ENCODE data around the gene LATS2. TPM values are rescaled to one million over a fixed set of nuclear protein-coding genes. Genes with fewer than 3 reads are reported as not detected.
"Not testable (repeated sequence)": the region's sequence is repeated elsewhere in the genome, so short reads cannot be mapped to it uniquely, and the experiment has no call there.

The LATS2 gene
- total RNA-seq, 1 donor from 2014 or later = 15.4 TPM

DNA sequence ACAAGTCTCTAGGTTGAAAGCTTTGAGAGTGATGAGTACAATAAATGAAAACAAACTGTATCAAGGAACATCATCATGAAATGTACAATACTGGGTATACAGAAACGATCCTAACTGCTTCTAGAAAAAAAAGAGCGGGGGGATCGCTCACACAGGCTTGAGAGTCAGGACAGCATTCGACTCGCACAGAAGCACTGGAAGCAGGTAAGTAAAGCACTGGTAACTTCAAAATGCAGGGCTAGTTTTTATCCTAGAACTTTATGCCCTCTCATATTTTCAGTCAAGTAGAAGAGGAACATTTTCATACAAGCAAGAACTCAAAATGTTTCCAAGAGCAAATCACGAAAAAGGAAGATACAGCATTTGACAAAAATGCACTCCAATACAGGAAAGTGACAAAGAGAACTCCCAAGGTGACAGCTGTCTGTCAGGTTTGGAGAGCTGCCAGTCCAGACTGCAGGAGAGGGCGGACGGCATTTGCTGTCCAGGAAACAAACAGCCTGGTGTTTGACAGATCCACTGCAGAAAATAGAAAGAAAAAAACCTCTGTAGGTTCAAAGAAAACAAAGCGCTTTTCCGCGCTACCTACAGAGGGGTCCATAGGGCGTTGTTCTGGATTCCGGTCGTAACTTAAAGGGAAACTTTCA is 100.6 kb downstream of the LATS2 start:
- DNase-seq = no peak

DNA sequence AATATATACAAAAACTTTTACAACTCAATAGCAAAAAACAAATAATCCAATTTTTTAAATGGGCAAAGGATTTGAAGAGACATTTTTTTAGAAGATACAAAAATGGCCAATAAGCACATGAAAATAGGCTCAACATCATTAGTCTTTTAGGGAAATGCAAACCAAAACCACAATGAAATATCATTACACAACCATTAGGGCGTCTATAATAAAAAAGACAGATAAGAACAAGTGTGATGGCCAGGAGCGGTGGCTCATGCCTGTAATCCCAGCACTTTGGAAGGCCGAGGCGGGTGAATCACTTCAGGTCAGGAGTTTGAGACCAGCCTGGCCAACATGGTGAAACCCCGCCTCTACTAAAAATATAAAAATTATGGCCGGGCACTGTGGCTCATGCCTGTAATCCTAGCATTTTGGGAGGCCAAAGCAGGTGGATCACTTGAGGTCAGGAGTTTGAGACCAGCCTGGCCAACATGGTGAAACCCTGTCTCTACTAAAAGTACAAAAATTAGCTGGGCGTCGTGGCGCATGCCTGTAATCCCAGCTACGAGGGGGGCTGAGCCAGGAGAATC is 104.3 kb downstream of the LATS2 start:
- not testable (repeated sequence) for DNase-seq

DNA sequence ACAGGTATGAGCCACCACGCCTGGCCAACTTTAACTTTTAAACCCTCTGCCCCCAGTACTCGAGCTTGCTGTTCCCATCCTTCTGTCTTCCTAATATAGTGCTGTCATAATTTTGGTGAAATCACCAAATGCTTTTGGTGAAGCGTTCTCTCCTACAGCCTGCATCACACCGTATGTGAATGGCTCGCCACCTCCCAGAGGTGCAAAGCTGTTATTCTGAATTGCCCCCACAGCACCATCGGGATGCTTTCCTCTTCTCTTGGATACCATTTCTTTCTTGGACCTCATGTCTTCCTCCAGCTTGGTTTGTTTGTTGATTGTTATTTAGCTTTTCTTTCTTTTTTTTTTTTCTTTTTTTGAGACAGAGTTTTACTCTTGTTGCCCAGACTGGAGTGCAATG is 105.9 kb downstream of the LATS2 start:
- no peak for DNase-seq

DNA sequence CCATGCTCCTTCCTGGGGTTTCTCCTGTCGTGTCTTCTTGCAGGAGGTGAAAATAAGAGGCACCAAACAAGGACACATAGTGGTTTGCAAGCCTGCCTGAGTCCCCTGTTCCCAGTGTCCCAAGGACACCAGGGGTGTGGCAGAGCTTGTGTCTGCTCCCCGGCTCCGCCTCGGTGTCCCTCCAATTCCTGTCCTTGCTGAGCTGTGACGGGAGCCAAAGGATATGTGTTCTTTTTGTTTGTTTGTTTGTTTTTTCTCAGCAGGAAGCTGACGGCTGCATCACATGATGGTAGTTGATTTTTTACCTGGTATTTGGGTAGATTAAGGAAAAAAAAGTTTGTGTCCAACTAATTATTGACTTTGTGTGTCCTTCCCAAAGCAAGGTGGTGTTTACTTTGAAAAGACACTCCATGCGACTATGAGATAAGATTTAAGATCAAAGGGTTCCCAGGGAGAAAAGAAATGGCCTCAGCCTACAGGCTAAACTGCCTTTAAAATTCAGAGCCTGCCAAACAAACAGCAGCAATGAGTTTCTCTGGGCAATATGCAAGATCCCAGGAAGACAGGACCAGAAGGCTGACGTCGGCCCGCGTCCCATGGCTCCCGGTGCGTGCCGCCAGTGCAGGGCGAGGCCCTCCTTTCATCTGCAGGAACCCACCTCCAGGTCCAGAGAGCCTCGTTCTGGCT is 108.0 kb downstream of the LATS2 start:
- no peak for DNase-seq

DNA sequence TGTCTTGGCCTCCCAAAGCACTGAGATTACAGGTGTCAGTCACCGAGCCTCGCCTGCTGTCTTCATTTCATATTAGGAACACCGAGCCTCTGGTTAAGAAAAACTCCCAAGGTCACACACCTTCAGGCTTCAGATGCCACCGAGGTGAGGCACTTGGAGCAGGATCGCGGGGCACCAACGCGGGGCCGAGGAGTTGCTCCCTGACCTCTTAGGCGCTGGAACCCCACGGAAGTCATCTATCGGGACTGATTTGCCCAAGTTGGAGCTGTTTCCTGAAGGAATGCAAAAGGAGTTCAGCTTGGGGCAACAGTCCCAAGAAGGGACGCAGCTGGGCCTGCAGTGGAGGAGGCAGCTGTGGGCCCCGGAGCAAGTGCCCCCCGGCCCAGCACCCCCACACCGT is 108.5 kb downstream of the LATS2 start:
- DNase-seq = no peak

DNA sequence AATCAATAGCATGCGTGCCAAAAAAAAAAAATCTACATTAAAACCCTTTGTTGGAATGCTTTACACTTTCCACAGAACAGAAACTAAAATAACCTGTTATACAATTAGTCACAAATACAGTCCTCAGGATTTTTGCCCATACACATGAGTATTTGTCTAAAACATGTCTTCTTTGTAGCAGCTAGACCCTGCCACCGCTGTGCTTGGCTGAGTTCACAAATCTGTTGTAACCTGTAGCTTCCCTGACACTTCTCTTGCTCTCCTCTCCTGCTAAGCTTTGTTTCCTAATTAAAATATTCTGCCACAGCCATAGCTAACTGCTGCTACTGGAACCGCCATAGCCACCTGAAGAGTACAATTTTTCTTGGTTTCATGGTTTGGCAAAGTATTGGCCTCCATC is 113.4 kb downstream of the LATS2 start:
- not testable (repeated sequence) for DNase-seq

DNA sequence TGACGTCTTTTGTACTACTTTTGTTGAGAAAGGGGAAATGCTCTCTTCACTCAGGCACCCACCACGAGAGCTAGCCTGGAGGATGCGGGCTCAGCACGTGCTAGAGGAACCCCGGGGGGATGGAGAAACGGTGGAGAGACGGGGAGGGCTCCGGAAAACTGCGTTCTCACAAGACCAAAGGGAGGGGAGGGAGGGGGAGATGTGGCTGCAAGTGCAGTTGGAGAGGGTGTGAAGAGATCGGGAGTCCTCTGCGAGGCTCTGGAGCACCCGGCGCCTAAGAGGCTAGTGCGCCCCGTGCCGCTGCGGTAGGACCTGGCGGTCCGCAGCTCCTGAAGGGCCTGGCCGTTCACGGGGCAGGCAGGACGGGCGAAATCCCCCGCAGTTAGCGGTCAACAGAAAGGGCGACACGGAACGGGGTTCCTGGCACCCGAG is 115.4 kb downstream of the LATS2 start:
- DNase-seq = no peak

DNA sequence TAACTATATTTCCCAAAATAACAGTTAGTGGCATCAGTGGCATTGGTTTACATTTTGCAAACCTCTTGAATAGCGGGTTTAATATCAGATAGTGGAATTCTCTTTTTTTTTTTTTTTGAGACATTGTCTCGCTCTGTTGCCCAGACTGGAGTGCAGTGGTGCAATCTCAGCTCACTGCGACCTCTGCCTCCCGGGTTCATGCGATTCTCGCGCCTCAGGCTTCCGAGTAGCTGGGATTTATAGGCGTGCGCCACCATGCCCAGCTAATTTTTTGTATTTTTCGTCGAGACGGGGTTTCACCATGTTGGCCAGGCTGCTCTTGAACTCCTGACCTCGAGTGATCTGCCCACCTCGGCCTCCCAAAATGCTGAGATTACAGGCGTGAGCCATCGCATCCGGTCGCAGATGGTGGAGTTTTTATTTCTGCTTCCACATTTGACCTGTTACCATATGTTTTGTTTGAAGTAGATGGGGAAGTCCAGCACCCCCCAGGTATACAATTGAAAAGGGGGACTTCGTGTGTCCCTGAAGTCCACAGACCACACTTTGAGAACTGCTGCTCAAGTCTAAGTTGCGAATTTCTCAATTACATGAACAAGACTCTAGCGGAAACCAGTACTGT is 118.3 kb downstream of the LATS2 start:
- DNase-seq = no peak

DNA sequence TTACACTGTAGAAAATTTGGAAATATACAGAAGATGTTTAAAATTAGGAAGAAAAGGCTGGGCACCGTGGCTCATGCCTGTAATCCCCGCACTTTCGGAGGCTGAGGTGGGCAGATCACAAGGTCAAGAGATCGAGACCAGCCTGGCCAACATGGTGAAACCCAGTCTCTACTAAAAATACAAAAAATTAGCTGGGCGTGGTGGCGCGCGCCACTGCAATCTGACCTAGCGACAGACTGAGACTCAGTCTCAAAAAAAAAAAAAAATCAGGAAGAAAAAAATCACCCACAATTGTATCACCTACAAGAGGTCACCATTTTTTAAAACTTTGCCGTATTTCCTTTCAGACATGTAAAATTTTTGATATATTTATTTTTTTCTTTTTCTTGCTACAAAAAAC is 120.9 kb downstream of the LATS2 start:
- not testable (repeated sequence) for DNase-seq

DNA sequence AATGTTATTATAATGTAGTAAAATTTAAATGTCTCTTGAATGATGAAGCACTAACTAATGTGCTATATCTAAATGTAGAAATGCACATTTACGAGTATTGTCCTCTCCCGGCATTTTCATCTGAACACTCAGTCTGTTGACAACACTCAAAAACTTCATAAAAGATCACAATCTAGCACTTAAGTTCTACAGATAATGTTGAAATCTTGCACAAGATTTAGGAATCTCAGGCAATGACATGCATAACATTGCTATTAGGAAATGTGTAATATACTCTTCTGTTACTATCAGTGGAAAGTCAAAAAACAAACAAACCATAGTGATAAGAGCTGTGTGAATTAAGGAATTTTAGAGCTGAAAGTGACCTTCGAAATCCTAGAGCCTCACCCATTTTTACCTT is 121.3 kb downstream of the LATS2 start:
- DNase-seq = no peak

DNA sequence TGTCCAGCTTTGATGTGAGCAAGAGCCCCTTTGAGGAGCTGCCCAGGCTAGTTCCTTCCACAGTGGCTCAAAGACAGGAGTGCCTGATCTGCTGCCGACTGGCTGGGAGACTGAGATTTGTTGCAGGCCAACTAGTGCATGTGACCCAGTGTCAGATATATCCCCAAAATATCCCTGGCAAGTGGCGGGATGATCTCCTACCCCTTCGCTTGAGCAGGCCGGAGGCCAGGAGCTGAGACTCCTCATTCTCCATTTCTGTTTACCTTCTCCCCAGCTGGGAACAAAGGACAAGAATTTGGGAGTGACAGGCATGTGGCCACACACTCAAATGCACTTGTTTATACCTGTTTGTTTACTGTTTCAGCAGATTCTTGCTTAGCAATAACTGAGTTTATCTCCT is 121.7 kb downstream of the LATS2 start:
- DNase-seq = no peak

DNA sequence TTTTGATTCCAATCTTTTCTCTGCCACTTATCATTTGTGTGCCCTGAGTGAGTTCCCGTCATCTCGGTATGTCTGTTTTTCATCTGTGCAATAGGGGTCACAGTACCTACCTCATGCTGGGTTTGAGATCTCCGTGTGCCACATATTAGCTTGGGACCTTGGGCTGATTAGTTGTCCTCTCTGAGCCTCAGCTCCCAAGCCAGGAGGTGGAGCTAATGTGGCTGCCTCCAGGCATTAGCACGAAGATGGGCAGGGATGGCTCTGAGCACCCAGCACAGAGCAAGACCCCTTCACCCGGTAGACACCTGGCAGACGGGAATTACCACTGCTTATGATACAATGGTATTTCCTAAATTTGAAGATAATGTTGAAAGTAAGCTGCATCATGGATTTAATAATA is 123.1 kb downstream of the LATS2 start:
- DNase-seq = no peak

DNA sequence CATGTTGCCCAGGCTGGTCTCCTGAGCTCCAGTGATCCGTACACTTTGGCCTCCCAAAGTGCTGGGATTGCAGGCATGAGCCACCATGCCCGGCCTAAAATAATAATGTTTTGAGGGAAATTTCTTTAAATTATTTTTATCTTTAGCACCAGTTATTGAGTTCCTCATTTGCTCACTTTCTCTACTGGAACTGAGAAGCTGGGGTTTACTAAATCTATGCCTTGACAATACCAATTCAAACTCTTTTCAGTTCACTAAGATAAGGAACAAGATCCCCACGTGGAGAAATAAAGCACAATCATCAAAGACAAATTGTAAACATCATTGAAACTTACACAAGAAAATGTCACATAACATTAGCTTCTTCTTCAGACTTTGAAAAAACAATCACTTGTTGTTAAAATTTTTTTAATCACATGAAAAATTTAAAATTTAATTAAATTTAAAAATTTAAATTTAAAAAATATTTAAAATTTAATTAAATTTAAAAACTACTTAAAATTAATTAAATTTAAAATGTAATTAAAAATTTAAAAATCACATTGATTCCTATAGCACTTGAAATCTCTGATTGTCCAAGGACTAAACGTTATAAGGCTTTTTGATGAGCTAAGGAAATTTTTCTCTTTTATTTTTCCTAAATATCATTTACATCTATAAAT is 133.7 kb downstream of the LATS2 start:
- DNase-seq = no peak

DNA sequence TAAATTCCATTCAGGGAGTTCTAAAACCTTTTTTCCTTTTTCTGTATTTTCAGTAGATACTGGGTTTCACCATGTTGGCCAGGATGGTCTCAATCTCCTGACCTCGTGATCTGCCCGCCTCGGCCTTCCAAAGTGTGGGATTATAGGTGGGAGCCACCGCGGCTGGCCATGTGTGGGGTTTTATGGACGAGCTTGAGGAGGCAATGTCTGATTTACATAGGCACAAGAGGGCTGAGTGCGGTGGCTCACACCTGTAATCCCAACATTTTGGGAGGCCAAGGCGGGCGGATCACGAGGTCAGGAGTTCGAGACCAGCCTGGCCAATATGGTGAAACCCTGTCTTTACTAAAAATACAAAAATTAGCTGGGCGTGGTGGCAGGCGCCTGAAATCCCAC is 136.0 kb downstream of the LATS2 start:
- DNase-seq = not testable (repeated sequence)

DNA sequence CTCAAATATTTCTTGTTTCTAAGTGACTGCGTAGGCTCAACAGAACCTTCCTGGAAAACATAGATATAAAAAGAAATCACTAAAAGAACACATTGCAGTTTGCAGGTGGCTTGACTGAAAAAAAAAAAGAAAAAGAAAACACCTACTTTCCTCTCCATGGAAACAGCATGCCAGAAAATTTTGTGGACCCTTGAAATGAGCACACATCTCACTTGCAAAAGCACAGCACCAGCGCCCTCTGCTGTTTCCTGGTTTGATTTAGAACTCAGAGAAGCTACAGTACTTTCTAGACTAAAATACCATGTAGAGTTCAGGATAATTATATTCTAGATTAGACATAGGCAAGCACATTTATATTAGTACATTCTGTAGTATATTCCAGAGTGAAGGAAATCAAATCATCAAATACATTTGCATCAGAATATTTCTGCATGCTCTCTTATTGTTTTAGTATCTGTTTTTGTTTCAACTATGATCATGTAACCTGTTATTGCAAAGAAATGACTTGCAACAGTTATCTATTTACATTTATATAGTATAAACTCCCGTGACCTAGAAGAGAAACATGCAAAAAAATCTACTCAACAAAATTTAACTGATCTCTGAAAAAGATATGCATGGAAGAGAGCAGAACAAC is 136.5 kb downstream of the LATS2 start:
- DNase-seq = peak; percentile 35

DNA sequence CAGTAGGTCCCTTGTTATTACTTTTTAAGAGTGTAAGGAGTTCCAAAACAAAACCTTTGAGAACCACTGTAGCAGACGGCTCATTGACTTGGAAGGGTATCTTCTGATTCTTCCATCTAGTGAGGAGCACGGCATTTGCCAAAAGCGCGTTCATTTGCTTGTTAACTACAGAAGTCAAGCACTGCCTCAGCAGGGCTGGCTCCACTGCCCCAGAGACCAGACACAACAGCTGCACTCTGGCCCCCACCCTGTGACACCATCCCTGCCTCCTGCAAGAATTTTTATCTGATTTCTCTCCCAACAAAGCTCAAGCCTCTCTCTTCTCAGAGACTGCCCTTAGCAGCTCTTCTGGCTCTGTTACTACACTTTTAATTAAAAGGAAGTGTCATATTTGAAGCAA is 138.1 kb downstream of the LATS2 start:
- DNase-seq = no peak

Small RNA genes lying within 50 kb of the gene (small RNA-seq; reads per million reads assigned to genes)
- not detected for gene PPIAP27 (ENCODE audit: low replicate concordance)
- gene RNU4-9P (ENCODE audit: low replicate concordance) = not detected

Other genes starting within 250 kb of the LATS2 start
- 23.0 TPM for gene XPO4, start 158.8 kb downstream of the LATS2 start, total RNA-seq
- 37.0 TPM for gene SAP18, start 78.5 kb upstream of the LATS2 start, total RNA-seq
- gene SKA3, start 115.0 kb upstream of the LATS2 start, total RNA-seq = 4.8 TPM
- 9.8 TPM for gene MRPL57, start 115.1 kb upstream of the LATS2 start, total RNA-seq